ENCODE data around the gene FOXC2. TPM values are rescaled to one million over a fixed set of nuclear protein-coding genes. Genes with fewer than 3 reads are reported as not detected.

The FOXC2 gene
- total and polyA plus RNA-seq, 2 of the 13 experiments (the other 11 are each of a cell fraction or from before 2014, with no cell fraction given): not detected

DNA sequence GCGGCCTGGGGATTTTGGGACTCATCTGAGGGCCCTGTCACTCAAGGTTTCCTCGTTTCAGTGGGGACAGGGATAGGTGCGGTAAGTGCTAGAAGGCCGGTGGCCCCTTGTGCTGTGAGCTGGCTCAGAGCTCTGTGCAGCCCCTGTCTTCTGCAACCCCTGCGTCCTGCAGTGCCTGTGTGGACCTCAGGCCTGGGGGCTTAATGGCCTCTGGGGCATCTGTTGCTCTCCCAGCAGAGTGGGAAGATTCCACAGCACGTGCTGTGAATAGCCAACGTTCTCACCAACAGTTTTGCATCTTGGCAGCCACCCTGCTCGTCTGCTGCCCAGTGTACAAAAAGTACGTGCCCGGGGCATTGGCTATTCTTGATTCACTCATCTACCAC lies 4.9 kb downstream of the FOXC2 start:
- CTCF ChIA-PET (ENCODE audit: low intra/inter-chr PET ratio, low total read pairs): no interaction called here

DNA sequence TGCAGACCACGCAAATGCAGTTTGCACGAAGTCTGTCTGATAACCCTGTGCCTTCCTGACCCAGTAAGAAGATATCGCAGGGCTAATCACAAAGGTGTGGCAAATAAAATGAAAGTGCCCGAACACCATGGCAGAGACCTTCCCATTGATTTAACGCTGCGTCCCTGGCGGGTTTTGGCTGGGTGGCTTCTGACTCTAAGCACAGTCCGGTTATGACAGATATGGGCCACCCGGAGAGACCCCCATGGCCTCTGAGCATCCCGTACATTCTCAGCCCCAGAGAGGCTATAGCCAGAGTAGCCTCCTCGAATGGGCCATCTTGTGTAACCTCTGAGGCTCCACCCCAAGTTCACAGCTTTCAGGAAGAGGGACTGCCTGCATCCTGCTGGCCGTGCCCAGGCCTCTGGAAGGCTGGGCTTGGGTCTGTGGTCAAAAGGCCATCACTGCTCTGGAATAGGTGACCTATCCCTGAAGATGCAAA lies 5.5 kb downstream of the FOXC2 start:
- Histone ChIP-seq H4K20me1 (ENCODE audit: insufficient read depth, low read length) (peaks cover 3% of the 10 kb centered on the region; the same call in 1 of the 2 replicates), H3K27me3 (ENCODE audit: control insufficient read depth in 1 of 2, insufficient read depth in 2 of 2, low read length in 2 of 2) (peaks cover 11 to 88% of the 10 kb centered on the region in 2 experiments), H3K27ac (ENCODE audit: extremely low read length, insufficient read depth, low read length) (no peak overlapping the region), H3K4me3 (replicated peaks in 1 of 3; ENCODE audit: insufficient read depth in 1 of 3, low read depth in 2 of 3, low read length in 3 of 3) (no peak overlapping the region), H3K4me1 (ENCODE audit: insufficient read depth, low read length) (peaks cover 9% of the 10 kb centered on the region), H3K4me2 (ENCODE audit: low read depth, low read length) (no peak overlapping the region), H2AFZ (ENCODE audit: low read length) (no peak overlapping the region), H3K36me3 (replicated peaks in 1 of 2; ENCODE audit: control insufficient read depth in 1 of 2, insufficient read depth in 2 of 2, low read length in 2 of 2) (no peaks in the 10 kb centered on the region), H3K9me3 (ENCODE audit: low read length) (no peaks in the 10 kb centered on the region), H3K79me2 (ENCODE audit: insufficient read depth, low read length) (no peaks in the 10 kb centered on the region), H3K9ac (ENCODE audit: insufficient read depth, low read depth, low read length) (no peak overlapping the region)
- ATAC-seq: no peak
- ChIA-PET POLR2A (no interaction called here), CTCF (ENCODE audit: low intra/inter-chr PET ratio, low total read pairs) (no interaction called here)
- no peak for DNase-seq (ENCODE audit: low spot score)
- no peak for FAIRE-seq
- no TSS peak for BruUV-seq (replicated peaks)
- intact Hi-C loops (cut with micrococcal nuclease; ENCODE audit: unreplicated experiment): no loop called here
- in situ Hi-C loops (cut with HindIII; ENCODE audit: extremely low pct_ligation_motif_present, low pct_unique_long_range_greater_than_20kb): no loop called here
- 1% methylated on average over 9 of the region's 12 CpGs for WGBS (ENCODE audit: low lambda C conversion rate)
- TF ChIP-seq, protein P1, sequence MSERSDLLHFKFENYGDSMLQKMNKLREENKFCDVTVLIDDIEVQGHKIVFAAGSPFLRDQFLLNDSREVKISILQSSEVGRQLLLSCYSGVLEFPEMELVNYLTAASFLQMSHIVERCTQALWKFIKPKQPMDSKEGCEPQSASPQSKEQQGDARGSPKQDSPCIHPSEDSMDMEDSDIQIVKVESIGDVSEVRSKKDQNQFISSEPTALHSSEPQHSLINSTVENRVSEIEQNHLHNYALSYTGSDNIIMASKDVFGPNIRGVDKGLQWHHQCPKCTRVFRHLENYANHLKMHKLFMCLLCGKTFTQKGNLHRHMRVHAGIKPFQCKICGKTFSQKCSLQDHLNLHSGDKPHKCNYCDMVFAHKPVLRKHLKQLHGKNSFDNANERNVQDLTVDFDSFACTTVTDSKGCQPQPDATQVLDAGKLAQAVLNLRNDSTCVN (CRISPR knock-in tag; IDR thresholded peaks at IDR 0.05; ENCODE audit: borderline replicate concordance): no peak
- TF ChIP-seq, protein P2, sequence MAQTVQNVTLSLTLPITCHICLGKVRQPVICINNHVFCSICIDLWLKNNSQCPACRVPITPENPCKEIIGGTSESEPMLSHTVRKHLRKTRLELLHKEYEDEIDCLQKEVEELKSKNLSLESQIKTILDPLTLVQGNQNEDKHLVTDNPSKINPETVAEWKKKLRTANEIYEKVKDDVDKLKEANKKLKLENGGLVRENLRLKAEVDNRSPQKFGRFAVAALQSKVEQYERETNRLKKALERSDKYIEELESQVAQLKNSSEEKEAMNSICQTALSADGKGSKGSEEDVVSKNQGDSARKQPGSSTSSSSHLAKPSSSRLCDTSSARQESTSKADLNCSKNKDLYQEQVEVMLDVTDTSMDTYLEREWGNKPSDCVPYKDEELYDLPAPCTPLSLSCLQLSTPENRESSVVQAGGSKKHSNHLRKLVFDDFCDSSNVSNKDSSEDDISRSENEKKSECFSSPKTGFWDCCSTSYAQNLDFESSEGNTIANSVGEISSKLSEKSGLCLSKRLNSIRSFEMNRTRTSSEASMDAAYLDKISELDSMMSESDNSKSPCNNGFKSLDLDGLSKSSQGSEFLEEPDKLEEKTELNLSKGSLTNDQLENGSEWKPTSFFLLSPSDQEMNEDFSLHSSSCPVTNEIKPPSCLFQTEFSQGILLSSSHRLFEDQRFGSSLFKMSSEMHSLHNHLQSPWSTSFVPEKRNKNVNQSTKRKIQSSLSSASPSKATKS (CRISPR knock-in tag; IDR thresholded peaks at IDR 0.05): no peak
- no peak for TF ChIP-seq KAT8 (CRISPR knock-in tag; IDR thresholded peaks at IDR 0.05)
- no peak for TF ChIP-seq HCFC1 (IDR thresholded peaks at IDR 0.05; ENCODE audit: low read depth, low read length)
- TF ChIP-seq, protein P3, sequence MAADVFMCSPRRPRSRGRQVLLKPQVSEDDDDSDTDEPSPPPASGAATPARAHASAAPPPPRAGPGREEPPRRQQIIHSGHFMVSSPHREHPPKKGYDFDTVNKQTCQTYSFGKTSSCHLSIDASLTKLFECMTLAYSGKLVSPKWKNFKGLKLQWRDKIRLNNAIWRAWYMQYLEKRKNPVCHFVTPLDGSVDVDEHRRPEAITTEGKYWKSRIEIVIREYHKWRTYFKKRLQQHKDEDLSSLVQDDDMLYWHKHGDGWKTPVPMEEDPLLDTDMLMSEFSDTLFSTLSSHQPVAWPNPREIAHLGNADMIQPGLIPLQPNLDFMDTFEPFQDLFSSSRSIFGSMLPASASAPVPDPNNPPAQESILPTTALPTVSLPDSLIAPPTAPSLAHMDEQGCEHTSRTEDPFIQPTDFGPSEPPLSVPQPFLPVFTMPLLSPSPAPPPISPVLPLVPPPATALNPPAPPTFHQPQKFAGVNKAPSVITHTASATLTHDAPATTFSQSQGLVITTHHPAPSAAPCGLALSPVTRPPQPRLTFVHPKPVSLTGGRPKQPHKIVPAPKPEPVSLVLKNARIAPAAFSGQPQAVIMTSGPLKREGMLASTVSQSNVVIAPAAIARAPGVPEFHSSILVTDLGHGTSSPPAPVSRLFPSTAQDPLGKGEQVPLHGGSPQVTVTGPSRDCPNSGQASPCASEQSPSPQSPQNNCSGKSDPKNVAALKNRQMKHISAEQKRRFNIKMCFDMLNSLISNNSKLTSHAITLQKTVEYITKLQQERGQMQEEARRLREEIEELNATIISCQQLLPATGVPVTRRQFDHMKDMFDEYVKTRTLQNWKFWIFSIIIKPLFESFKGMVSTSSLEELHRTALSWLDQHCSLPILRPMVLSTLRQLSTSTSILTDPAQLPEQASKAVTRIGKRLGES (CRISPR knock-in tag; IDR thresholded peaks at IDR 0.05; ENCODE audit: borderline replicate concordance): no peak
- TF ChIP-seq, protein P4, sequence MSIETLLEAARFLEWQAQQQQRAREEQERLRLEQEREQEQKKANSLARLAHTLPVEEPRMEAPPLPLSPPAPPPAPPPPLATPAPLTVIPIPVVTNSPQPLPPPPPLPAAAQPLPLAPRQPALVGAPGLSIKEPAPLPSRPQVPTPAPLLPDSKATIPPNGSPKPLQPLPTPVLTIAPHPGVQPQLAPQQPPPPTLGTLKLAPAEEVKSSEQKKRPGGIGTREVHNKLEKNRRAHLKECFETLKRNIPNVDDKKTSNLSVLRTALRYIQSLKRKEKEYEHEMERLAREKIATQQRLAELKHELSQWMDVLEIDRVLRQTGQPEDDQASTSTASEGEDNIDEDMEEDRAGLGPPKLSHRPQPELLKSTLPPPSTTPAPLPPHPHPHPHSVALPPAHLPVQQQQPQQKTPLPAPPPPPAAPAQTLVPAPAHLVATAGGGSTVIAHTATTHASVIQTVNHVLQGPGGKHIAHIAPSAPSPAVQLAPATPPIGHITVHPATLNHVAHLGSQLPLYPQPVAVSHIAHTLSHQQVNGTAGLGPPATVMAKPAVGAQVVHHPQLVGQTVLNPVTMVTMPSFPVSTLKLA (IDR thresholded peaks at IDR 0.05): no peak
- TF ChIP-seq, protein P5, sequence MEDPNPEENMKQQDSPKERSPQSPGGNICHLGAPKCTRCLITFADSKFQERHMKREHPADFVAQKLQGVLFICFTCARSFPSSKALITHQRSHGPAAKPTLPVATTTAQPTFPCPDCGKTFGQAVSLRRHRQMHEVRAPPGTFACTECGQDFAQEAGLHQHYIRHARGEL (CRISPR knock-in tag; IDR thresholded peaks at IDR 0.05): no peak

More for the DNA sequence above, 4.9 kb downstream of the FOXC2 start:
- intact Hi-C loops (cut with micrococcal nuclease; ENCODE audit: unreplicated experiment) (no loop called here), in situ Hi-C loops (cut with HindIII; ENCODE audit: extremely low pct_ligation_motif_present, low pct_unique_long_range_greater_than_20kb) (no loop called here)
- ATAC-seq (no peak), FAIRE-seq (no peak), DNase-seq (ENCODE audit: low spot score) (no peak)
- TF ChIP-seq ZFP1 (CRISPR knock-in tag; IDR thresholded peaks at IDR 0.05): no peak
- TF ChIP-seq EZH2 (conservative IDR thresholded peaks at IDR 0.05; ENCODE audit: low read depth, low read length): peak; percentile 77; the same call in 1 of the 2 replicates
- TF ChIP-seq SIN3B (IDR thresholded peaks at IDR 0.05; ENCODE audit: low read length): no peak
- POLR2A ChIA-PET: no interaction called here
- 2% methylated on average over 8 of the region's 10 CpGs for WGBS (ENCODE audit: low lambda C conversion rate)
- Histone ChIP-seq H3K79me2 (ENCODE audit: insufficient read depth, low read length) (no peaks in the 10 kb centered on the region), H3K4me1 (ENCODE audit: insufficient read depth, low read length) (peaks cover 9% of the 10 kb centered on the region), H3K27ac (ENCODE audit: extremely low read length, insufficient read depth, low read length) (no peak overlapping the region), H3K36me3 (replicated peaks in 1 of 2; ENCODE audit: control insufficient read depth in 1 of 2, insufficient read depth in 2 of 2, low read length in 2 of 2) (no peaks in the 10 kb centered on the region), H3K9me3 (ENCODE audit: low read length) (no peaks in the 10 kb centered on the region), H3K9ac (ENCODE audit: insufficient read depth, low read depth, low read length) (no peak overlapping the region), H3K4me3 (replicated peaks in 1 of 3; ENCODE audit: insufficient read depth in 1 of 3, low read depth in 2 of 3, low read length in 3 of 3) (no peak overlapping the region), H3K27me3 (ENCODE audit: control insufficient read depth in 1 of 2, insufficient read depth in 2 of 2, low read length in 2 of 2) (peaks cover 13 to 82% of the 10 kb centered on the region in 2 experiments), H3K4me2 (ENCODE audit: low read depth, low read length) (no peak overlapping the region), H4K20me1 (ENCODE audit: insufficient read depth, low read length) (peaks cover 3% of the 10 kb centered on the region; the same call in 1 of the 2 replicates), H2AFZ (ENCODE audit: low read length) (no peak overlapping the region)
- BruUV-seq (replicated peaks): no TSS peak
